ENCODE results near the gene B3GALT6.

DNA sequence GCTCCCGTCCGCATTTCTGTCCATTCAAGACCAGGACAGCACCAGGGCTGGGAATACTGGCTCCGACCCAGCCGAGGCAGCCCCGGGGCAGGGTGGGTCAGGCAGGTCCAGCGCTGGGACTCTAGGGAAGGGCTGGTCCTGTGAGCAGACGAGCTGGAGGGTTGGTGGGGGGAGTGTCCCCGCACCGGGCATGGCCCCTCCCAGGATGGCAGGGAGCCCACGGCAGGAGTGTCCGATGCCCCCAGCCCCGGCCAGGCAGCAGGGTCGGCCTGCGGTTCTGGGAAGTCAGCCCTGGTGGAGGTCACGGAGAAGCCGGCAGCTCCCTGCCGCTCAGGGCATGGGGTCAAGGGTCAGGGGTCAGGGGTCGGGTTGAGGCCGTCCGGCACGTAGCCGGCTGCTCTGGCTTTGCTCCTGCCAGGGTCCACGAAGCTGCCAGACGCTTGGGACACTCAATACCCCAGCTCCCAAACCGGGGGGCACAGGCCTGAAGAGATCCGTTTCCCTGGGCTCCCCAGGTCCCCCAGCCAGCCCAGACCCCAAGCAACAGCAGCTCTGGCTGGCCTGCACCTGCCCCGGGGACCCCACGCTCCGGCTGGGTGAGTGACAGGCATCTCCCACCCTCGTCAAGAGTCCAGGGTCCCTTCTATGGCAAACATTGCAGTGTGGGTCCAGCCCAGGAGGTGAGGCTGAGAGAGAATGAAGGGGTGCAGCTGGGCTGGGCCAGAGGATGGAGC lies 7.7 kb downstream of the B3GALT6 start:
- TF ChIP-seq, protein P1, sequence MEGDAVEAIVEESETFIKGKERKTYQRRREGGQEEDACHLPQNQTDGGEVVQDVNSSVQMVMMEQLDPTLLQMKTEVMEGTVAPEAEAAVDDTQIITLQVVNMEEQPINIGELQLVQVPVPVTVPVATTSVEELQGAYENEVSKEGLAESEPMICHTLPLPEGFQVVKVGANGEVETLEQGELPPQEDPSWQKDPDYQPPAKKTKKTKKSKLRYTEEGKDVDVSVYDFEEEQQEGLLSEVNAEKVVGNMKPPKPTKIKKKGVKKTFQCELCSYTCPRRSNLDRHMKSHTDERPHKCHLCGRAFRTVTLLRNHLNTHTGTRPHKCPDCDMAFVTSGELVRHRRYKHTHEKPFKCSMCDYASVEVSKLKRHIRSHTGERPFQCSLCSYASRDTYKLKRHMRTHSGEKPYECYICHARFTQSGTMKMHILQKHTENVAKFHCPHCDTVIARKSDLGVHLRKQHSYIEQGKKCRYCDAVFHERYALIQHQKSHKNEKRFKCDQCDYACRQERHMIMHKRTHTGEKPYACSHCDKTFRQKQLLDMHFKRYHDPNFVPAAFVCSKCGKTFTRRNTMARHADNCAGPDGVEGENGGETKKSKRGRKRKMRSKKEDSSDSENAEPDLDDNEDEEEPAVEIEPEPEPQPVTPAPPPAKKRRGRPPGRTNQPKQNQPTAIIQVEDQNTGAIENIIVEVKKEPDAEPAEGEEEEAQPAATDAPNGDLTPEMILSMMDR (IDR thresholded peaks at IDR 0.05; ENCODE audit: poor library complexity) = no peak
- TF ChIP-seq EZH2 (IDR thresholded peaks at IDR 0.05; ENCODE audit: borderline replicate concordance) = no peak

Data from hepatocyte (in vitro differentiated cells).